HG02763 (cell line): ENCODE data around the gene PHPT1.
"Not testable (repeated sequence)": the region's sequence is repeated elsewhere in the genome, so short reads cannot be mapped to it uniquely, and the experiment has no call there.

Source experiments
- ATAC-seq: cut with Tn5 transposase; IDR thresholded peaks from one replicate; pipeline ENCODE4 v1.9.1; 2021; ENCODE audit warnings: mild to moderate bottlenecking, moderate library complexity; ENCODE audit not compliant: unreplicated experiment

PHPT1 gene

DNA sequence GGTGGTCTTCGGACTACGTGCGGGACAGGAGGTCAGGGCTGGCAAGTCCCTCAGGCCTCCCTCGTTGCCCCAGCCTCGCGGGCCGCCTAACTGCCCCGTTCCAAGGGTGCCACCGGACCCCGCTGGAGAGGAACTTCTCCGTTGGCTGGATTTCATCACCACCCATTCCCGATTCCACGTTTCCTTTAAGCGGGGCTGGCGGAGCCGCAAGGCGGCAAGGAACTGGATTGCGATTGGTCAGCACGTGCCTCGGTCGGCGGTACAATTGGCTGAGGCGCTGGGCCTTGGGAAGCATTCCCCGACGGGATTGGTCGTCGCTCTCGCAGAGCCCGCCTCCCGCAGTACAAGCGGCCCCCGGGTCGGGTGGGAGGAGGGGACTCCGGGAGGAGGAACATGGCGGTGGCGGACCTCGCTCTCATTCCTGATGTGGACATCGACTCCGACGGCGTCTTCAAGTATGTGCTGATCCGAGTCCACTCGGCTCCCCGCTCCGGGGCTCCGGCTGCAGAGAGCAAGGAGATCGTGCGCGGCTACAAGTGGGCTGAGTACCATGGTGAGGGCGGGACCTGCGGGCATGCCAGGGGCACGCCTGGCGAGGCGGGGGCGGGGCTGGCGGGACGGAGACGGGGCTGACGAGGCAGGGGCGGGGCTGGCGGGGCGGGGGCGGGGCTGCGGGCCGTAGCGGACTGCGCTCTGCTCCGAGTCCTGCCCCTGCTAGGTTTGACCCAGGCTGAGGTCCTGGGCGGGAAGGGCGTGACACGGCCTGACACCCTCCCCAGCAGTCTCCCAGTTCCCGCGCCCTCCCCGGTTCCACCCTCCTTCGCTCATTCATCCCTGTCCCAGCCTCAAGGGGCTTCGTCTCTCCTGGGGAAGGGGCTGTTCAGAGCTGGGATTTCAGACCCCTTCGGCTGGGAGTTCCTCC, at the start of gene PHPT1:
TSS of gene PHPT1 (plus strand) at position 372 of the 922 bp plus-strand sequence. CDS start at position 394, 22 bp downstream.
- ATAC-seq = peak; percentile 75

- ATAC-seq = no peak
These were observed 49.2 kb upstream of the PHPT1 start for GRCh38 chr9:136799854-136800657.

GRCh38 chr9:136802321-136802720, 46.9 kb upstream of the PHPT1 start:
- ATAC-seq = no peak

DNA sequence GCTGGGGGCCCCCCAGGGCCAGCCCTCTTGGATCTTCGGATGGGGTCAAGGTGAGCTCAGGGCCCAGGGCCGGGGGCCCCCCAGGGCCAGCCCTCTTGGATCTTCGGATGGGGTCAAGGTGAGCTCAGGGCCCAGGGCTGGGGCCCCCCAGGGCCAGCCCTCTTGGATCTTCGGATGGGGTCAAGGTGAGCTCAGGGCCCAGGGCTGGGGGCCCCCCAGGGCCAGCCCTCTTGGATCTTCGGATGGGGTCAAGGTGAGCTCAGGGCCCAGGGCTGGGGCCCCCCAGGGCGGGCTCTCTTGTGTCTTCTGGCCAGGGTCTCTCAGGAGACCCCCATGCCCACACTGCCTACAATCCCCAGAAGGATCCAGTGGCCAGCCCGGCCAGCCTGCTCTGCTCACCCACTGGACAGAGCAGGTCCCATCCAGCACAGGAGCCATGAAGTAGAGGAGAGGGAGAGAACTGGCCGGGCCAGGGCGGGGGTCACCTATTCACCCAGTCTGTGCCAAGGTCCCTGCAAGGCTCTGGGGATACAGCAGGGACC, 46.1 kb upstream of the PHPT1 start:
- ATAC-seq = not testable (repeated sequence)

DNA sequence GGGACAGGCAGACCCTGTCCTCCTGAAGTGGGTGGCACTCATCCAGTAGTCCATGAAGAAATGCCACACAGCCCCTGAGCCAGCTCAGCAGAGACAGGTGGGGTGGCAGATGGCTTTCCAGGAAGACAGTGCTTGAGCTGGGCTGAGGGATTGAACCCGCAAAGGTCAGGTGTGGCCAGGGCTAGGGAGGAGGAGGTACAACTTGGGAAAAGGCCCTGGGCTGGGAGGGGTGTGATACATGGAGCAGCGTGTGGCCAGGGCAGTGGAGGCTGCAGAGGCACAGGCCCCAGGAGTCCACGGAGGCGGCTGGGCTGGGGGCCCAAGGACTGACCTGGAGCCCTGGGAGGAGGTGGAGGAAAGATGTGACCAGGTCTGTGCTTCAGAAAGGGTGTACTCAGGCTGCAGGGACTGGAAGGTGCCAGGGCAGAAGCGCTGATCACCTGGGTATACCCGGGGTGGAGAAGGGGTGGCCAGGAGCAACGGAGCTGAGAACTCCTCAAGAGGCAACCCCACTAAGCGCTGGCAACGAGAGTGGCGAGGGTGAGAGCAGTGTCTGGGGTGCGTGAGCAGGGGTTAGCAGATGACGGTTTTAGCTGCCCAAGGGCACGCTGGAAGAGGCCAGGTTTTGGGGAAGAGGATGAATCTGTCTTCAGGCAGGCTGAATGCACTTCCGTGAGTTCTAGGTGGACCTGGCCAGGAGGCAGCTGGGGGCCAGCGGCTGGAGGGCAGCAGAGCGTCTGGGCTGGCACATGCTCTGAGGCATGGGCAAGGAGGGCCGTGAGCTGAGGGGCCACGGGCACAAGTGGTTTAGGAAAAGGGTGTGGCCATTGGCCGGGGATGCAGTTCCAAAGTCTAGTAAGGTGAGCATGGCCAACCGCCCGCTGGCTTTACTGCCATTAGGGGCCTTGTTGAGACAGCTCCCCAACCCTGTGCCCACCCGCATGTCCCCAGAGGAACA, 45.4 kb upstream of the PHPT1 start:
- no peak for ATAC-seq

GRCh38 chr9:136804509-136805206, 44.6 kb upstream of the PHPT1 start:
- ATAC-seq = no peak

GRCh38 chr9:136805207-136805740, 43.9 kb upstream of the PHPT1 start:
- ATAC-seq = no peak

DNA sequence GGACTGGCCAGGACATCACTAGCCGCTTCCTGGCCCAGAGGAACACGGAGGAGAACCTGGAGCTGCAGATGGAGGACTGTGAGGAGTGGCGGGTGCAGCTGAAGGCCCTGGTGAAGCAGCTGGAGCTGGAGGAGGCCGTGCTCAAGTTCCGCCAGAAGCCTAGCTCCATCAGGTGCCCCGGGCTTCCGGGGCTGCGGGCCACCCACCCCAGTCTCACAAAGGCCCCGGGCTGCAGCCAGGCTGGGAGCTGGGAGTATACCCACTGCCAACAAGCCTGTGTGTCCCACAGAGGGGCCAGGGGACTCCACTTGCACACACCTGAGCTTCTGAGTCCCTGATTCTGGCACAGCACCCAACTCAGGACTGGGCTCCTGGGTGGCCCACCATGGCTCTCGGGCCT, 43.1 kb upstream of the PHPT1 start:
- no peak for ATAC-seq

- ATAC-seq = no peak
These were observed 42.5 kb upstream of the PHPT1 start for GRCh38 chr9:136806631-136807201.

DNA sequence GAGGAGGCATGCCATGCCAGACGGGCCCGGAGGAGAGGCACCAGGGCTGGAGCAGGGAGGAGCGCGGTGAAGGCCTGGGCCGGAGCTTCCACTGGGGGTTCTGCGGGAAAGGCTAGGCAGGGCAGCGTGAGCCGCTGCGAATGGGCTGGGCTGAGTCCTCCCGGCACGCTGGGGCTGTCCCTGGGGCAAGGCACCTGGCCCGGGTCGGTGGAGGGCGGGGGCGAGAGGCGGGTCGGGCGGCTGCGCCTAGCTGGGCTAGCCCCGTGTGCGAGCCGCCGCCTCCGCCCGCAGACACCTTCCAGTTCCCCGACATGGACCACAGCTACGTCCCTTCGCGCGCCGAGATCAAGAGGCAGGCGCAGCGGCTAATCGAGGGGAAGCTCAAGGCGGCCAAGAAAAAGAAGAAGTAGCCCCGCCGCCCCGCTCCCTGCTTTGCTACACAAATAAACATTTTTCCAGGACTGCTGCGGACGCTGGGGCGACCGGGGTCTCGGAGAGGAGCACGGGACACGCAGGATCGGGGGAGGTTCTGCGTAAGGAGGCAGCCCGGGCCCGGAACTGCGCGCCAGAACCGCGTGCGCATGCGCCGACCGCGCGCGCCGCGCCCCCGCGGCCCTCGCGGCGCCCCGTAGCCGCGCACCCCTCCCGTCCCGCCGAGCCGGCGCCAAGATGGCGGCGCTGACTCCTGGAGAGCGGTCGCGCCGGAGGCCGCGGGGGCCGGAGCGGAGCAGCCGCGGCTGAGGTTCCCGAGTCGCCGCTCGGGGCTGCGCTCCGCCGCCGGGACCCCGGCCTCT, 41.7 kb upstream of the PHPT1 start, which contains the start of gene RABL6:
TSS of gene RABL6 (plus strand) at position 668 of the 794 bp plus-strand sequence. CDS start 249 bp downstream, outside the sequence.
- peak; percentile 83 for ATAC-seq

DNA sequence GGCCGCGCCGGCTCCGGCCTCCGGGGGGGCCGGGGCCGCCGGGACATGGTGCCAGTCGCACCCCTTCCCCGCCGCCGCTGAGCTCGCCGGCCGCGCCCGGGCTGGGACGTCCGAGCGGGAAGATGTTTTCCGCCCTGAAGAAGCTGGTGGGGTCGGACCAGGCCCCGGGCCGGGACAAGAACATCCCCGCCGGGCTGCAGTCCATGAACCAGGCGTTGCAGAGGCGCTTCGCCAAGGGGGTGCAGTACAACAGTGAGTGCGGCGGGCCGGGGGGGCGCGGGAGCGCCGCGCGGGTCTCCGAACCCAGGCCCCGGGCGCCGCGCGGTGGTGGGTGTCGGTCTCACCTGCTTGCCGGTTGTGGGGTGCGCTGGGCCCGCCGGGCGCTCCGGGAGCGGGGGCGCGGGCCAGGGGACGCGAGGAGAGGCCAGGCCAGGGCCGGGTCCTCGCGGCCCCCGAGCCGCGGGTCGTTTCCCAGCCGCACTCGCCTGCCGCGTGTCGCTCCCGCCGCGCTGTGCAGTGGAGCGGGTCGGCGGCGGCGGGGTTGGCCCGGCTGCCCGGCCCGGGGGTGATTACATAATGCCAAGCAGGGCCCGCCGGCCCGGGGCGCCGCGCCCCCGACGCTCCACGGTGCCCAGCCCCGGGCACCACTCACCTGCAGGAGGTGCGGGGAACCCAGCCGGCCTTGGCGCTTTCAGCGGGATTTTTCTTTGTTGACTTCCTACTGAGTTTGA, 41.0 kb upstream of the PHPT1 start:
- ATAC-seq = peak; percentile 28

DNA sequence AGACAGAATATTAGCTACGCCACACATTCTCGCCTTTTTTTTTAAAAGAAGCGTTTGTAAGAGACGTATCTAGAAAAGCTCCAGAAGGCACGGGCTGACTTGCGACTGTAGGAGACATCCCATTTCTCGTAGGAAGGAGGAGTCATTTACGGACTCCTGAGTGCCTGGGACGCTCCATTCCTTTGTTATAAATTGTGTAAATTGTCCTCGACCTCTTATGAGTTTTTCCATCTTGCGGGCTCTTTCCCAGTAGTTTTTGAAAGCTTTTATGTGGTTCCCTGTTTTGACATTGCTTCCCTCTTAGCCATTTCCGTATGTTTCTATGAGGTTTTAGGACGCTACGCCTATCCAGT, 40.4 kb upstream of the PHPT1 start:
- no peak for ATAC-seq

DNA sequence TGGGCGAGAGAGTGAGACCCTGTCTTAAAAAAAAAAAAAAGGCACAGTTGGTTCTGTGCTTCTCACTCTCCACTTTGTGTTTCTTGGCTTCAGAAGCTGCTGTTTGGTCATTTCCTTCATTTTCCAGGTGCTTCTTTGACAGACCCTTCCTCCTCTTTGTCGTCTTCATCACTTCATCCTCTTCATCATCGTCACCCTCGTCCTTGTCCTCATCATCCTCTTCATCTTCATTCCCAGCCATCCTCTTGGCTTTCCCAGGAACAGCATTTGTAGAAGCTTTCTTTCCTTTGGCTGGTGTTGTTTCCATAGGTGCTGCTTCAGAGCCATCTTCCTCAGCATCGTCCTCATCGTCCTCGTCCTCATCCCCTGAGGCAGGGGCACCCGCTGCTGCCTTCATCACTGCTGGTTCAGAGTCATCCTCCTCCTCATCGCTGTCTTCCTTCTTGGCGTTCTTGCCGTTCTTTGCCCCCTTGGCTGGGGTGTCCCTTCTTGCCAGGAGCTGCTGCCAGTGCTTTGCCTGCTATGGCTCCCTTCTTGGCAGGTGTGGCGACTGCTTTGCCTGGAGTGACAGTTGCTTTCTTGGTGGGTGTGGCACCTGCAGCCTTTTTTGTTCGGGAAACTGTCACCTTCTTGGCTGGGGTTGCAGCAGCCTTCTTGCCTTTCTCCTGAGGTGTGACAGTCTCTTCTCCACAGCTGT, 34.3 kb upstream of the PHPT1 start:
- ATAC-seq = no peak

DNA sequence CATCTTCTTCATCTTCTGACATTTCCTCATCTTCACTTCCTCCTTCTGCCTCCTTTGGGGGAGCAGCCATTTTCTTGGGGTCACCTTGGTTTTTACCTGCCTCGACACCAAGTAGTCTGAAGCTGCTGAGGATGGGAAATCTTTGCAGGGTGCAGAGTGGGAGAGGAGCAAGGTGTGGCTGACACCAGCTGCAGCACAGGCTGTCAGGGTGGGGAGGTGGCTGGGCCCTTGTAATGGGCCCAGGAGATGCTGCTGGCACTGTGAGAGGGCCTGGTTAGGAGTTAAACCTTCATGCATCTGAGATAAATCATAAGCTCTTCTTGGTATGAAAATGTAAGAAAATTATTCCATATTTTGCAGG, 33.8 kb upstream of the PHPT1 start:
- no peak for ATAC-seq

DNA sequence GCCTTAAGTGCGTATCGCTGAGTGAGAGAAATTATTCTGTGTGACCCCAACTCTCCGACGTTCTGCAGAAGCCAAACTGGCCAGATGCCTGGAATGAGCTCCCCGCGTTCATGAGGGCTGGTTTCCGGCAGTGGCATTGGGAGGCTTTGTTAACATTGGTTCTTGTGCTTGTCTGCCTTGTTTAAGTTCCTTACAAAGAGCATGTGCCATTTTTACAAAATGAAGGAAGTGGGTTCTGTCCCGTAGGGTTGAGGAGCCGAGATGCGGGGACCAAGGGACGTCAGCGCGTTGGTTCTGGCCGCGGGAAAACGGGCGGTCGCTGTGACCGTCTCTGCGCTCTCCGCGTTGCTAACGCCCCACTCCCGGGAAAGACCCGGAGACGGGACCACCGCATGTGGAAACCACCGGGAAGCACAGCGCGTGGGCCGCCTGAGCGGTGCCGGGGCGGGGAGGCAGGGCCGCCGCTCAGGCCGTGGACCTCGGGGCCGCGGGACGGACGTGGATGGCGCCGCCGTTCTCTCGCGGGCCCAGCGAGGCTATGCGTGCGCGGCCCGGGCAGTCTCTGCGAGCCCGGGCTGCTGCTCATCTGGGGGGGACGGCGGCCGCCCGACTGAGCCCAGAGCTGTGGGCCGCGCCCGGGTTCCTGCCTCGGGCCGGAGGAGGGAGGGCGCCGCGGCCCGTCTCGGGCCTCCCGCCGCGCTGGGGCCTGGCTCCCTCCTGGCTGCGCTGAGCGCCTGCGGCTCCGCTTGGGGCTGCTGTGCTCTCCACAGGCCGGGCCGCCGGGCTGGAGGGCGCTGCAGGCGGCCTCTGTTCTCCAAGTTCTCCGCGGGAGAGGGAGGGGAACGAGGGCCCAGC, 28.0 kb upstream of the PHPT1 start:
- ATAC-seq = no peak

- ATAC-seq = no peak
These were observed 27.2 kb upstream of the PHPT1 start for GRCh38 chr9:136821826-136822544.
